Mammary epithelial cell (primary cell): ENCODE data around the gene NRTN.

Experiments
- CTCF ChIP-seq, 2 donors: IDR thresholded peaks in 1 of 2; conservative IDR thresholded peaks in 1 of 2; 2 replicates each; pipeline ENCODE4 v1.5.1; 2011 to 2012; ENCODE audit warnings: inconsistent platforms in 2 of 2, low read length in 2 of 2, mild to moderate bottlenecking in 2 of 2, control low read depth in 1 of 2, low read depth in 1 of 2; ENCODE audit not compliant: insufficient read depth in 1 of 2; ENCODE audit errors: extremely low read depth in 1 of 2
- EZH2 ChIP-seq: IDR thresholded peaks from 2 replicates; pipeline ENCODE4 v1.6.1; 2012; ENCODE audit warnings: low read length, inconsistent platforms, borderline replicate concordance

- no peak for TF ChIP-seq CTCF (conservative IDR thresholded peaks at IDR 0.05 in 1 of 2, IDR thresholded peaks at IDR 0.05 in 1 of 2; ENCODE audit: extremely low read depth in 1 of 2, insufficient read depth in 1 of 2, low read depth in 1 of 2, low read length in 2 of 2)
- TF ChIP-seq EZH2, result no peak
These were observed 52.6 kb downstream of the NRTN start for GRCh38 chr19:5857203-5858081.
